Hepatocyte (in vitro differentiated cells): ENCODE results near the gene SRSF7.

Source experiments
- CTCF ChIP-seq: fragments of 200-600 bp; sonication (generic); IDR thresholded peaks from 2 replicates; pipeline ENCODE4 v1.5.1; 2016; ENCODE audit warnings: antibody characterized with exemption, mild to moderate bottlenecking; ENCODE audit not compliant: poor library complexity
- EZH2 ChIP-seq: fragments of 200-600 bp; sonication (generic); IDR thresholded peaks from 2 replicates; pipeline ENCODE4 v1.6.1; 2016; ENCODE audit warnings: antibody characterized with exemption, mild to moderate bottlenecking, borderline replicate concordance
- EZH2phosphoT487 ChIP-seq: fragments of 200-600 bp; sonication (generic); IDR thresholded peaks from one replicate; pipeline ENCODE4 v1.6.1; 2018; ENCODE audit warnings: antibody characterized with exemption, mild to moderate bottlenecking, low read depth, moderate library complexity; ENCODE audit not compliant: unreplicated experiment, severe bottlenecking

DNA sequence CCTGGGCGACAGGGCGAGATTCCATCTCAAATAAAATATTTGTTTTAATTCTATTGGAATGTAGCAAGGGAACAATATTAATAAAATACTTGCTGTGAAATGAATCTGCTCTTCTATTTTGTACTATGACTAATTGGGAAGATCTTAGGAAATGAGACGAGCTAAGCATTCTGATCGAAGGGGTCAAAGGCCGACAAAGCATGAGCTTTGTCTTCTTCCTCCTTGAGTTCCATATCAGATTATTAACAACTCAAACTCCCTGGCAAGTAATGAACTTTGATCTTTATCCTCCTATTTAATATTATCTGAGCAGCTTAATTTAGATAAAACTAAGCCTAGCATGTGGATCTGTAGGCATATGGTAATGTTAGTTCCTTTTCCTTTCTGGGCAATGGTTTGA lies 42.4 kb upstream of the SRSF7 start:
- TF ChIP-seq CTCF, result no peak
- TF ChIP-seq EZH2phosphoT487, result no peak
- TF ChIP-seq EZH2, result no peak
